ENCODE results near the gene CFAP100. TPM values are rescaled to one million over a fixed set of nuclear protein-coding genes. Genes with fewer than 3 reads are reported as not detected.
A peak's percentile ranks its signal among the peaks of the same experiment; 100 is the strongest.

CFAP100 gene
- total RNA-seq, 4 donors from 2014 or later = not detected

- TF ChIP-seq POLR2A (IDR thresholded peaks at IDR 0.05) (no peak), CTCF (IDR thresholded peaks at IDR 0.05) (no peak)
- Histone ChIP-seq H3K9me3 (no peaks in the 10 kb centered on the region), H3K36me3 (no peaks in the 10 kb centered on the region), H3K4me3 (no peak overlapping the region), H3K27me3 (peaks cover 0 to 23% (median 0%) of the 10 kb centered on the region in 4 donors), H3K4me1 (no peaks in the 10 kb centered on the region), H3K27ac (no peak overlapping the region)
- DNase-seq = no peak
- 38% methylated on average over 2 of the region's 2 CpGs; no CpG with 5 or more reads in 1 of the 2 donors for WGBS, 2 donors
- intact Hi-C loops (cut with DNase I) = no loop called here
Measured at GRCh38 chr3:126381966-126382365, 12.7 kb upstream of the CFAP100 start.

- no peaks in the 10 kb centered on the region for H3K9me3 ChIP-seq
- DNase-seq = peak; percentile 32
- intact Hi-C loops (cut with DNase I) = no loop called here
- H3K4me1 ChIP-seq = peaks cover 3 to 16% (median 10%) of the 10 kb centered on the region in 3 donors
- TF ChIP-seq CTCF (IDR thresholded peaks at IDR 0.05) = peak; percentile 89 to 98 (median 92)
- TF ChIP-seq POLR2A (IDR thresholded peaks at IDR 0.05) = peak in 2 of 4 donors; percentile 41 to 64
- peaks cover 0 to 33% (median 0%) of the 10 kb centered on the region in 4 donors for H3K27me3 ChIP-seq
- H3K36me3 ChIP-seq = no peaks in the 10 kb centered on the region
- H3K27ac ChIP-seq = peak overlapping the region; percentile 64 to 86 (median 76)
- WGBS, 2 donors = 1 to 7% methylated on average over 21 to 28 of the region's 58 CpGs
- H3K4me3 ChIP-seq = peak overlapping the region; percentile 22 to 64 (median 46)
Measured at GRCh38 chr3:126389112-126389793, 5.5 kb upstream of the CFAP100 start.

GRCh38 chr3:126389794-126390146, 4.9 kb upstream of the CFAP100 start:
- Histone ChIP-seq H3K36me3 (no peaks in the 10 kb centered on the region), H3K4me3 (peak overlapping the region in 1 of 4 donors; percentile 45), H3K9me3 (no peaks in the 10 kb centered on the region), H3K27ac (peak overlapping the region in 3 of 4 donors; percentile 48 to 86 (median 64)), H3K4me1 (peaks cover 3 to 21% (median 13%) of the 10 kb centered on the region in 3 donors), H3K27me3 (peaks cover 0 to 38% (median 0%) of the 10 kb centered on the region in 4 donors)
- intact Hi-C loops (cut with DNase I) = loop anchor here (10.0 kb wide), 1 partner anchor 135 kb away; no protein-coding TSS in a partner anchor
- TF ChIP-seq POLR2A (IDR thresholded peaks at IDR 0.05) (no peak), CTCF (IDR thresholded peaks at IDR 0.05) (no peak)
- 52 to 71% methylated on average over 12 of the region's 17 CpGs for WGBS, 2 donors
- DNase-seq = no peak

GRCh38 chr3:126390201-126390600, 4.5 kb upstream of the CFAP100 start:
- no peaks in the 10 kb centered on the region for H3K9me3 ChIP-seq
- no peak for DNase-seq
- peaks cover 0 to 42% (median 0%) of the 10 kb centered on the region in 4 donors for H3K27me3 ChIP-seq
- intact Hi-C loops (cut with DNase I) = loop anchor here (10.0 kb wide), 1 partner anchor 135 kb away; no protein-coding TSS in a partner anchor
- H3K4me3 ChIP-seq = no peak overlapping the region
- 88% methylated on average over 12 to 15 of the region's 15 CpGs for WGBS, 2 donors
- no peak overlapping the region for H3K27ac ChIP-seq
- H3K36me3 ChIP-seq = no peaks in the 10 kb centered on the region
- TF ChIP-seq POLR2A (IDR thresholded peaks at IDR 0.05) = no peak
- no peak for TF ChIP-seq CTCF (IDR thresholded peaks at IDR 0.05)
- H3K4me1 ChIP-seq = peaks cover 3 to 25% (median 13%) of the 10 kb centered on the region in 3 donors

- TF ChIP-seq POLR2A (IDR thresholded peaks at IDR 0.05) (no peak), CTCF (IDR thresholded peaks at IDR 0.05) (no peak)
- Histone ChIP-seq H3K9me3 (no peaks in the 10 kb centered on the region), H3K27me3 (peaks cover 0 to 48% (median 0%) of the 10 kb centered on the region in 4 donors), H3K27ac (no peak overlapping the region), H3K4me3 (no peak overlapping the region), H3K36me3 (no peaks in the 10 kb centered on the region), H3K4me1 (peaks cover 3 to 26% (median 13%) of the 10 kb centered on the region in 3 donors)
- DNase-seq = no peak
- 56 to 74% methylated on average over 3 to 4 of the region's 4 CpGs for whole genome bisulfite sequencing, 2 donors
- intact Hi-C loops (cut with DNase I) = loop anchor here (10.0 kb wide), 1 partner anchor 136 kb away; no protein-coding TSS in a partner anchor
Measured at GRCh38 chr3:126390751-126391150, 4.0 kb upstream of the CFAP100 start.

Measured in esophagus squamous epithelium (tissue), 5 donors.